Subcutaneous abdominal adipose tissue (tissue), 5 donors: ENCODE measurements around the gene ZRANB3.
"Not testable (repeated sequence)": the region's sequence is repeated elsewhere in the genome, so short reads cannot be mapped to it uniquely, and the experiment has no call there.

ENCODE experiments used
- H3K27ac ChIP-seq: one replicate; pipeline ENCODE4 v1.7.0; 2013; ENCODE audit warnings: low read depth, mild to moderate bottlenecking, inconsistent platforms, low read length, moderate library complexity
- H3K27me3 ChIP-seq, 5 donors: one replicate each; pipeline ENCODE4 v1.7.0; 2013; ENCODE audit warnings: low read length in 5 of 5, inconsistent platforms in 1 of 5; ENCODE audit not compliant: control insufficient read depth in 5 of 5, insufficient read depth in 4 of 5
- H3K36me3 ChIP-seq, 5 donors: one replicate each; pipeline ENCODE4 v1.7.0; 2013; ENCODE audit warnings: low read length in 5 of 5; ENCODE audit not compliant: control insufficient read depth in 5 of 5, insufficient read depth in 5 of 5
- H3K4me1 ChIP-seq, 5 donors: one replicate each; pipeline ENCODE4 v1.7.0; 2013; ENCODE audit warnings: low read length in 5 of 5, mild to moderate bottlenecking in 3 of 5, moderate library complexity in 1 of 5; ENCODE audit not compliant: control insufficient read depth in 5 of 5, insufficient read depth in 5 of 5
- H3K4me3 ChIP-seq, 5 donors: one replicate each; pipeline ENCODE4 v1.7.0; 2013; ENCODE audit warnings: low read length in 5 of 5, low read depth in 1 of 5
- H3K9ac ChIP-seq, 5 donors: one replicate each; pipeline ENCODE4 v1.7.0; 2013; ENCODE audit warnings: low read length in 5 of 5, mild to moderate bottlenecking in 4 of 5, moderate library complexity in 3 of 5
- H3K9me3 ChIP-seq, 5 donors: one replicate each; pipeline ENCODE4 v1.7.0; 2013; ENCODE audit warnings: low read length in 5 of 5; ENCODE audit not compliant: control insufficient read depth in 5 of 5
- donor health status: healthy.
- donor health status: healthy.
- donor health status: healthy.
- donor health status: healthy.
- donor health status: healthy.

The ZRANB3 gene

DNA sequence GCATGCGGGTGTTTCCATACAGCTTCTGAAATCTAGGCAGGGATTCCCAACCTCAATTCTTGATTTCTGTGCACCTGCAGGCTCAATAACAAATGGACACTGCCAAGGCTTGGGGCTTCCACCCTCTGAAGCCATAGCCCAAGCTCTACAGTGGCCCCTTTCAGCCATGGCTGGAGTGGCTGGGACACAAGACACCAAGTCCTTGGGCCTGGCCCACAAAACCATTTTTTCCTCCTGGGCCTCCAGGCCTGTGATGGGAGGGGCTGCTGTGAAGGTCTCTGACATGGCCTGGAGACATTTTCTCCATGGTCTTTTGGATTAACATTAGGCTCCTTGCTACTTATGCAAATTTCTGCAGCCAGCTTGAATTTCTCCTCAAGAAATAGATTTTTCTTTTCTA, 78.0 kb downstream of the ZRANB3 start:
- Histone ChIP-seq H3K9me3 (peaks cover 0 to 20% (median 12%) of the 10 kb centered on the region in 5 donors), H3K36me3 (peaks cover 0 to 12% (median 0%) of the 10 kb centered on the region in 5 donors)
- H3K9ac ChIP-seq, H3K27me3 ChIP-seq, H3K4me3 ChIP-seq, H3K27ac ChIP-seq, H3K4me1 ChIP-seq: not testable (repeated sequence)

DNA sequence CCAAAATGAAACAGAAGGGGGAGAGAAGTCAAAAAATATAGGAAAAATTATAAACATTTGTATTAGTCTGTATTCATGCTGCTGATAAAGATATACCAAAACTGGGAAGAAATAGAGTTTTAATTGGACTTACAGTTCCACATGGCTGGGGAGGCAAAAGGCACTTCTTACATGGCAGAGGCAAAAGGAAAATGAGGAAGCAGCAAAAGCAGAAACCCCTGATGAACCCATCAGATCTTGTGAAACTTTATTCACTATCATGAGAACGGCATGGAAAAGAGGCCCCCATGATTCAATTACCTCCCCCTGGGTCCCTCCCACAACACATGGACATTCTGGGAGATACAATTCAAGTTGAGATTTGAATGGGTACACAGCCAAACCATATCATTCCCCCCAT, 79.1 kb downstream of the ZRANB3 start:
- H3K27ac ChIP-seq: no peak overlapping the region
- H3K9me3 ChIP-seq: peaks cover 0 to 18% (median 12%) of the 10 kb centered on the region in 5 donors
- H3K4me3 ChIP-seq: no peak overlapping the region
- H3K9ac ChIP-seq: no peak overlapping the region
- no peaks in the 10 kb centered on the region for H3K4me1 ChIP-seq
- no peaks in the 10 kb centered on the region for H3K27me3 ChIP-seq
- H3K36me3 ChIP-seq: peaks cover 0 to 8% (median 0%) of the 10 kb centered on the region in 5 donors

DNA sequence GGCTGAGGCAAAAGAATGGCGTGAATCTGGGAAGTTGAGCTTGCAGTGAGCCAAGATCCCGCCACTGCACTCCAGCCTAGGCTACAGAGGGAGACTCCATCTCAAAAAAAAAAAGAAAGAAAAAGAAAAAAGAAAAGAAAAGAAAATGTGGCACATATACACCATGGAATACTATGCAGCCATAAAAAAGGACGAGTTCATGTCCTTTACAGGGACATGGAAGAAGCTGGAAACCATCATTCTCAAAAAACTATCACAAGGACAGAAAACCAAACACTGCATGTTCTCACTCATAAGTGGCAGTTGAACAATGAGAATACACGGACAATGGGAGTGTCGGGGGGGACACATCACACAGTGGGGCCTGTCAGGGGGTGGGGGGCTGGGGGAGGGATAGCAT, 88.0 kb downstream of the ZRANB3 start:
- not testable (repeated sequence) for H3K27me3 ChIP-seq, H3K4me1 ChIP-seq, H3K4me3 ChIP-seq, H3K9ac ChIP-seq, H3K36me3 ChIP-seq, H3K27ac ChIP-seq, H3K9me3 ChIP-seq

GRCh38 chr2:135435155-135435554, 95.9 kb downstream of the ZRANB3 start:
- H3K9me3 ChIP-seq, H3K36me3 ChIP-seq, H3K9ac ChIP-seq, H3K4me3 ChIP-seq, H3K4me1 ChIP-seq, H3K27ac ChIP-seq, H3K27me3 ChIP-seq: not testable (repeated sequence)

- H3K9me3 ChIP-seq: peaks cover 0 to 10% (median 4%) of the 10 kb centered on the region in 5 donors
- no peaks in the 10 kb centered on the region for H3K27me3 ChIP-seq
- no peaks in the 10 kb centered on the region for H3K4me1 ChIP-seq
- no peak overlapping the region for H3K9ac ChIP-seq
- H3K4me3 ChIP-seq: no peak overlapping the region
- no peaks in the 10 kb centered on the region for H3K36me3 ChIP-seq
- H3K27ac ChIP-seq: no peak overlapping the region
Measured at GRCh38 chr2:135424849-135425248, 106.2 kb downstream of the ZRANB3 start.

DNA sequence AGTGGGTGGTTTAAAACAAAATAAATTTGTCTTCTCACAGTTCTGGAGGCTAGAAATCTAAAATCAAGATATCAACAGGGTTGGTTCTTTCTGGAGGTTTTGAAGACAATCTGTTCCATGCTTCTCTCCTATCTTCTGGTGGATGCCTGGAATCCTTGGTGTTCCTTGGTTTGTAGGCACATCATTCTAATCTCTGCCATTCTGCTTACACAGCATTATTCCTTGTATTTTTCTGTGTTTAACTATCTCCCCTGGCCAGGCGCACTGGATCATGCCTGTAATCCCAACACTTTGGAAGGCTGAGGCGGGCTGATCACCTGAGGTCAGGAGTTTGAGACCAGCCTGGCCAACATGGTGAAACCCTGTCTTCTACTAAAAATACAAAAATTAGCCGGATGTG, 108.1 kb downstream of the ZRANB3 start:
- Histone ChIP-seq H3K27ac (no peak overlapping the region), H3K4me1 (no peaks in the 10 kb centered on the region), H3K36me3 (no peaks in the 10 kb centered on the region), H3K9ac (no peak overlapping the region), H3K27me3 (no peaks in the 10 kb centered on the region), H3K4me3 (no peak overlapping the region), H3K9me3 (peaks cover 0 to 7% (median 4%) of the 10 kb centered on the region in 5 donors)

GRCh38 chr2:135411646-135412045, 119.4 kb downstream of the ZRANB3 start:
- no peaks in the 10 kb centered on the region for H3K27me3 ChIP-seq
- H3K27ac ChIP-seq: no peak overlapping the region
- no peak overlapping the region for H3K4me3 ChIP-seq
- H3K4me1 ChIP-seq: no peaks in the 10 kb centered on the region
- H3K36me3 ChIP-seq: no peaks in the 10 kb centered on the region
- H3K9ac ChIP-seq: no peak overlapping the region
- H3K9me3 ChIP-seq: peaks cover 0 to 3% (median 0%) of the 10 kb centered on the region in 5 donors

DNA sequence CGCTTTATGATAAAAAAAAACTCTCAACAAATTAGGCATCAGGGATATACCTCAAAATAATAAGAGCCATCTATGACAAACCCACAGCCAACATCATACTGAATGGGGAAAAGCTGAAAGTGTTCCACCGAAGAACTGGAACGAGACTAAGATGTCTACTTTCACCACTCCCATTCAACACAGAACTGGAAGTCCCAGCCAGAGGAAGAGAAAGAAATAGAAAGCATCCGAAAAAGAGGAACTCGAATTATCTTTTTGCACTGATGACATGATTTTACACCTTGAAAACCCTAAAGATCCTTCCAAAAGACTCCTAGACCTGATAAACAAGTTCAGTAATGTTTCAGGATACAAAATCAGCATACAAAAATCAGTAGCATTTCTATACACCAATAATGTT, 121.6 kb downstream of the ZRANB3 start:
- H3K36me3 ChIP-seq: no peaks in the 10 kb centered on the region
- no peaks in the 10 kb centered on the region for H3K4me1 ChIP-seq
- no peak overlapping the region for H3K27ac ChIP-seq
- H3K9ac ChIP-seq: no peak overlapping the region
- H3K27me3 ChIP-seq: no peaks in the 10 kb centered on the region
- peaks cover 0 to 3% (median 0%) of the 10 kb centered on the region in 5 donors for H3K9me3 ChIP-seq
- H3K4me3 ChIP-seq: no peak overlapping the region

DNA sequence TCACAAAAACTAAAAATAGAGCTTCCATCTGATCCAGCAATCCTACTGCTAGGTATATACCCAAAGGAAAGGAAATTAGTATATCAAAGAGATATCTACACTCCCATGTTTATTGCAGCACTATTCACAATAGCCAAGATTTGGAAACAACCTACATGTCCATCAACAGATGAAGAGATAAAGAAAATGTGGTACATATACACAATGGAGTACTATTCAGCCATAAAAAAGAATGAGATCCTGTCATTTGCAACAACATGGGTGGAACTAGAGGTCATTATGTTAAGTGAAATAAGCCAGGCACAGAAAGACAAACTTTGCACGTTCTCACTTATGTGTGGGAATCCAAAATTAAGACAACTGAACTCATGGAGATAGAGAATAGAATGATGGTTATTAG, 134.8 kb downstream of the ZRANB3 start:
- H3K9ac ChIP-seq, H3K9me3 ChIP-seq, H3K4me3 ChIP-seq, H3K27ac ChIP-seq, H3K4me1 ChIP-seq, H3K36me3 ChIP-seq, H3K27me3 ChIP-seq: not testable (repeated sequence)

DNA sequence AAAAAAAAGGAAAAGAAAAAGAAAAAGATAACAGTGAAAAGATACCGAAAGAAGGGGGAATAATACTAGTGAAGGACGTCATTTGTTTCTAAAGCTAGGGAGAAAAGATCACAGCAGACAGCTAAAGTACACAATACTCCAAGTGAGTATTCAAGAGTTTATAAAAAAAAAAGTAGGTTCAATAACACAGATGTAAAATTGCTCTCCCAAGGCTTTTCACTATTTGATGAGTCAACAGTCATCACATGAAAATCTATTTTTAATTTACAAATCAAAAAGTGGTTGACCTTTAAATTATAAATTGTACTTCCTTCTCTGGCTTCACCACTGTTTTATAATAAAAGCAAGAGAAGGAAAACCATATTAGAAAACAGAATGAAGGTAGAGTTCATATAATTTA, 144.0 kb downstream of the ZRANB3 start:
- Histone ChIP-seq H3K27ac (no peak overlapping the region), H3K36me3 (peaks cover 0 to 3% (median 0%) of the 10 kb centered on the region in 5 donors), H3K4me1 (no peaks in the 10 kb centered on the region), H3K9me3 (peaks cover 0 to 5% (median 0%) of the 10 kb centered on the region in 5 donors), H3K4me3 (no peak overlapping the region), H3K9ac (no peak overlapping the region), H3K27me3 (no peaks in the 10 kb centered on the region)

DNA sequence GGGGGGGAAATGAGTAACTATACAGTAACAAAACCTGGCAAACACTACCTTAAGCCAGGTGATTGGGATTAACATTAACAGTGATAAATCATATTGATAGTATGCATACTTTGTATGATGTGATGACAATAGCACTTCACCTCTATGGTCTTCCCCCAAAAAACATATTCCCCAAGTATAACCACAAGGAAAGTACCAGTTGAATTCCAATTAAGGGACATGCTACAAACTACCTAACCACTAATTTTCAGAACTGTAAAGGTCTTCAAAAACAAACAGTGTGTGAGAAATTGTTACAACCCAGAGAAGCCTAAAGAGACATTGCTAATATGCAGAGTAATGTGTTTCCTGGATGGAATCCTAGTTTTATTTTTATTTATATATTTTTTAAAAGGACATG, 152.4 kb downstream of the ZRANB3 start:
- Histone ChIP-seq H3K4me3 (no peak overlapping the region), H3K27ac (no peak overlapping the region), H3K27me3 (no peaks in the 10 kb centered on the region), H3K36me3 (peaks cover 0 to 4% (median 0%) of the 10 kb centered on the region in 5 donors), H3K9ac (no peak overlapping the region), H3K9me3 (peaks cover 0 to 19% (median 10%) of the 10 kb centered on the region in 5 donors), H3K4me1 (no peaks in the 10 kb centered on the region)
